Measurements from ENCODE around the gene DGKI.

DNA sequence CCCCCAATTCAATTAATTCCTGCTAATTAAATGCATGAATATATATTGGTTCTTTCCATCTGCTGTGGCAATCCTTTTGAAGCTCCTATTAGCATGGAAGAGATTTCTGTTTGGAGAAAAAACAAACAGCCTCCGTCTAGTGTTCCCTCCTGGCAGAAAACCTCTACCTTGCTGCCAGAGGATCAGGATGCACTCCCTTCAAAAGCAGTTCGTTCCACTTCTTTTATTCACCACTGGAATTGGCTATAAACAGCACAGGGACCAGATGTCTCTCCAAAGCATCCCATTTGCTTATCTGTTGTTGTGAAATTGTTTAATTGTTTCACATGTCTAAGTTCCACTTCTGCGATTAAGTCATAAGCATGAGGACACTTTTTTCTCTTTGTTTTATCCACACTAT lies 425.4 kb downstream of the DGKI start:
- no peak for TF ChIP-seq POLR2A (IDR thresholded peaks at IDR 0.05)
- TF ChIP-seq, protein P1, sequence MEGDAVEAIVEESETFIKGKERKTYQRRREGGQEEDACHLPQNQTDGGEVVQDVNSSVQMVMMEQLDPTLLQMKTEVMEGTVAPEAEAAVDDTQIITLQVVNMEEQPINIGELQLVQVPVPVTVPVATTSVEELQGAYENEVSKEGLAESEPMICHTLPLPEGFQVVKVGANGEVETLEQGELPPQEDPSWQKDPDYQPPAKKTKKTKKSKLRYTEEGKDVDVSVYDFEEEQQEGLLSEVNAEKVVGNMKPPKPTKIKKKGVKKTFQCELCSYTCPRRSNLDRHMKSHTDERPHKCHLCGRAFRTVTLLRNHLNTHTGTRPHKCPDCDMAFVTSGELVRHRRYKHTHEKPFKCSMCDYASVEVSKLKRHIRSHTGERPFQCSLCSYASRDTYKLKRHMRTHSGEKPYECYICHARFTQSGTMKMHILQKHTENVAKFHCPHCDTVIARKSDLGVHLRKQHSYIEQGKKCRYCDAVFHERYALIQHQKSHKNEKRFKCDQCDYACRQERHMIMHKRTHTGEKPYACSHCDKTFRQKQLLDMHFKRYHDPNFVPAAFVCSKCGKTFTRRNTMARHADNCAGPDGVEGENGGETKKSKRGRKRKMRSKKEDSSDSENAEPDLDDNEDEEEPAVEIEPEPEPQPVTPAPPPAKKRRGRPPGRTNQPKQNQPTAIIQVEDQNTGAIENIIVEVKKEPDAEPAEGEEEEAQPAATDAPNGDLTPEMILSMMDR (IDR thresholded peaks at IDR 0.05): no peak
